HepG2 (cell line): ENCODE results near the gene APC2. TPM values are rescaled to one million over a fixed set of nuclear protein-coding genes. Genes with fewer than 3 reads are reported as not detected.

Experiments
- ATAC-seq: fragments of 200-7000 bp; cut with Tn5 transposase; 3 replicates; pipeline ENCODE4 v1.9.1; 2020; ENCODE audit warnings: mild to moderate bottlenecking, moderate library complexity
- BruUV-seq: library from RNA; stranded (reverse); fragments of 400-500 nt; replicated peaks from 2 replicates; lab custom pipeline; 2021; lab: Mats Ljungman, UMichigan
- CTCF ChIA-PET: fragments of 300-600 bp; formaldehyde crosslinking; extraction: SDS; loops from one replicate; lab custom pipeline; 2021; ENCODE audit warnings: low total read pairs, inconsistent platforms, low intra/inter-chr PET ratio; lab: Yijun Ruan, JAX
- POLR2A ChIA-PET: fragments of 350-600 bp; sonication (Branson Sonifier 250); formaldehyde crosslinking; loops from one replicate; lab custom pipeline; 2020; ENCODE audit warnings: antibody characterized with exemption, inconsistent platforms; lab: Yijun Ruan, JAX
- DNase-seq: peaks from one replicate; pipeline ENCODE4 v3.0.0-alpha.2; 2015; ENCODE audit warnings: low spot score
- FAIRE-seq: peaks from 3 replicates; lab custom pipeline; 2011; peaks lifted over from hg19 to GRCh38; lab: Jason Lieb, UNC
- H2AFZ ChIP-seq: one replicate; pipeline ENCODE4 v1.6.1; 2011; ENCODE audit warnings: low read length, inconsistent platforms
- H3K27ac ChIP-seq: fragments of 300-600 bp; 3 replicates; pipeline ENCODE4 v1.8.0; 2011; ENCODE audit warnings: mixed run types, mild to moderate bottlenecking, mixed read lengths, low read length, inconsistent platforms; ENCODE audit not compliant: insufficient read depth; ENCODE audit errors: extremely low read length
- H3K27me3 ChIP-seq, 2 experiments: fragments of 200-600 bp in 1 of 2; 2 replicates in 1 of 2; 3 replicates in 1 of 2; pipeline versions ENCODE4 v1.6.0 to v1.8.0; 2011; ENCODE audit warnings: low read length in 2 of 2, mild to moderate bottlenecking in 2 of 2, moderate library complexity in 2 of 2, inconsistent platforms in 1 of 2; ENCODE audit not compliant: insufficient read depth in 2 of 2, control insufficient read depth in 1 of 2
- H3K36me3 ChIP-seq, 2 experiments: fragments of 200-600 bp in 1 of 2; replicated peaks in 1 of 2; 2 replicates in 1 of 2; 3 replicates in 1 of 2; pipeline versions ENCODE4 v1.5.1 to v1.8.0; 2011; ENCODE audit warnings: low read length in 2 of 2, inconsistent platforms in 1 of 2; ENCODE audit not compliant: insufficient read depth in 2 of 2, control insufficient read depth in 1 of 2
- H3K4me1 ChIP-seq: 2 replicates; pipeline ENCODE4 v1.5.1; 2012; ENCODE audit warnings: low read length, inconsistent platforms; ENCODE audit not compliant: insufficient read depth
- H3K4me2 ChIP-seq: 2 replicates; pipeline ENCODE4 v1.6.0; 2011; ENCODE audit warnings: low read depth, low read length, inconsistent platforms
- H3K4me3 ChIP-seq, 3 experiments: fragments of 200-600 bp in 1 of 3; sonication (generic), shearing (Covaris generic) in 1 of 3; replicated peaks in 1 of 3; 2 replicates each; pipeline ENCODE4 v1.5.1; 2011 to 2016; ENCODE audit warnings: low read length in 3 of 3, inconsistent platforms in 2 of 3, low read depth in 2 of 3, mild to moderate bottlenecking in 2 of 3, control low read depth in 1 of 3, mixed read lengths in 1 of 3; ENCODE audit not compliant: insufficient read depth in 1 of 3
- H3K79me2 ChIP-seq: one replicate; pipeline ENCODE4 v1.6.1; 2011; ENCODE audit warnings: low read length, inconsistent platforms; ENCODE audit not compliant: insufficient read depth
- H3K9ac ChIP-seq: 2 replicates; pipeline ENCODE4 v1.6.0; 2011; ENCODE audit warnings: mild to moderate bottlenecking, low read depth, low read length, inconsistent platforms; ENCODE audit not compliant: insufficient read depth
- H3K9me3 ChIP-seq: 2 replicates; pipeline ENCODE4 v1.5.1; 2012; ENCODE audit warnings: mild to moderate bottlenecking, low read length
- H4K20me1 ChIP-seq: 2 replicates; pipeline ENCODE4 v1.6.0; 2011; ENCODE audit warnings: inconsistent platforms, mild to moderate bottlenecking, low read length, moderate library complexity; ENCODE audit not compliant: insufficient read depth
- CEBPG ChIP-seq: IDR thresholded peaks from 2 replicates; pipeline ENCODE4 v1.6.1; 2016
- CSRNP1 ChIP-seq: sonication (generic); formaldehyde crosslinking; IDR thresholded peaks from 2 replicates; pipeline ENCODE4 v1.8.1; 2023; ENCODE audit warnings: mild to moderate bottlenecking, missing genetic modification reagents
- DBP ChIP-seq: sonication (generic); formaldehyde crosslinking; IDR thresholded peaks from 2 replicates; pipeline ENCODE4 v1.4.0; 2020; ENCODE audit warnings: missing genetic modification reagents; ENCODE audit errors: not compliant biosample characterization
- GPN1 ChIP-seq: sonication (generic); formaldehyde crosslinking; IDR thresholded peaks from 2 replicates; pipeline ENCODE4 v1.5.1; 2020; ENCODE audit warnings: missing genetic modification reagents, borderline replicate concordance
- HOXA5 ChIP-seq: sonication (generic); formaldehyde crosslinking; IDR thresholded peaks from 2 replicates; pipeline ENCODE4 v1.4.0; 2020; ENCODE audit warnings: missing genetic modification reagents
- IKZF4 ChIP-seq: sonication (generic); formaldehyde crosslinking; IDR thresholded peaks from 2 replicates; pipeline ENCODE4 v1.5.1; 2020; ENCODE audit warnings: borderline replicate concordance, mild to moderate bottlenecking, low read depth, missing genetic modification reagents; ENCODE audit errors: not compliant biosample characterization
- ISL2 ChIP-seq: sonication (generic); formaldehyde crosslinking; IDR thresholded peaks from 2 replicates; pipeline ENCODE4 v1.5.0; 2020; ENCODE audit warnings: missing genetic modification reagents
- KLF11 ChIP-seq: IDR thresholded peaks from 2 replicates; pipeline ENCODE4 v1.6.1; 2016; ENCODE audit warnings: missing compliant biosample characterization
- KLF6 ChIP-seq: IDR thresholded peaks from 2 replicates; pipeline ENCODE4 v1.8.0; 2016; ENCODE audit warnings: missing biosample characterization, missing genetic modification reagents
- MIER3 ChIP-seq: IDR thresholded peaks from 2 replicates; pipeline ENCODE4 v1.6.1; 2016; ENCODE audit warnings: missing compliant biosample characterization, borderline replicate concordance
- PBX2 ChIP-seq: IDR thresholded peaks from 2 replicates; pipeline ENCODE4 v1.6.1; 2016; ENCODE audit warnings: control low read depth
- PHF21A ChIP-seq: sonication (generic); formaldehyde crosslinking; IDR thresholded peaks from 2 replicates; pipeline ENCODE4 v1.5.0; 2020; ENCODE audit warnings: mild to moderate bottlenecking, missing genetic modification reagents
- SNRNP70 ChIP-seq: fragments of 200-400 bp; formaldehyde crosslinking; IDR thresholded peaks from 2 replicates; pipeline ENCODE4 v1.6.1; 2017; ENCODE audit warnings: mild to moderate bottlenecking, low read depth, low read length, moderate library complexity
- TBX3 ChIP-seq: fragments of 450-650 bp; IDR thresholded peaks from 2 replicates; pipeline ENCODE4 v1.6.1; 2017; ENCODE audit warnings: antibody characterized with exemption, mild to moderate bottlenecking, inconsistent platforms, borderline replicate concordance
- THRA ChIP-seq: sonication (generic); formaldehyde crosslinking; IDR thresholded peaks from 2 replicates; pipeline ENCODE4 v1.4.0; 2020; ENCODE audit warnings: missing genetic modification reagents, borderline replicate concordance
- ZBTB7B ChIP-seq: sonication (generic); formaldehyde crosslinking; IDR thresholded peaks from 2 replicates; pipeline ENCODE4 v1.4.0; 2020; ENCODE audit warnings: missing genetic modification reagents
- ZFAT ChIP-seq: sonication (generic); formaldehyde crosslinking; conservative IDR thresholded peaks from 2 replicates; pipeline ENCODE4 v1.8.1; 2023; ENCODE audit warnings: missing genetic modification reagents, inconsistent platforms
- ZNF460 ChIP-seq: sonication (generic); formaldehyde crosslinking; IDR thresholded peaks from 2 replicates; pipeline ENCODE4 v1.5.1; 2020; ENCODE audit warnings: missing genetic modification reagents, mild to moderate bottlenecking, borderline replicate concordance
- ZNF672 ChIP-seq: sonication (generic); formaldehyde crosslinking; IDR thresholded peaks from 2 replicates; pipeline ENCODE4 v1.8.1; 2022; ENCODE audit warnings: missing genetic modification reagents
- ZNF776 ChIP-seq: sonication (generic); formaldehyde crosslinking; IDR thresholded peaks from 2 replicates; pipeline ENCODE4 v1.4.0; 2020; ENCODE audit warnings: mild to moderate bottlenecking, missing genetic modification reagents
- ZSCAN31 ChIP-seq: sonication (generic); formaldehyde crosslinking; IDR thresholded peaks from 2 replicates; pipeline ENCODE4 v1.5.0; 2020; ENCODE audit warnings: low read depth, mild to moderate bottlenecking, missing genetic modification reagents
- WGBS: methylation state at CpG from one replicate; pipeline ENCODE4 v1.1.6; 2017; ENCODE audit warnings: low lambda C conversion rate; 5-methylcytosine and 5-hydroxymethylcytosine counted together
- in situ Hi-C: cut with HindIII; loops from 2 replicates; pipeline ENCODE4 v1.10.0; 2017; ENCODE audit warnings: low pct_unique_long_range_greater_than_20kb; ENCODE audit not compliant: extremely low pct_ligation_motif_present
- intact Hi-C: fragments of 100-400 bp; cut with micrococcal nuclease; formaldehyde crosslinking; loops from one replicate; pipeline ENCODE4 v1.10.0; 2022; ENCODE audit not compliant: unreplicated experiment
- polyA plus RNA-seq, 8 experiments: library from polyadenylated mRNA; depleted of rRNA in 3 of 8; stranded (reverse) in 7 of 8; unstranded in 1 of 8; fragments of >200 nt; fragmentation: Illumina TruSeq in 4 of 8; extraction: Trizol in 4 of 8; gene quantifications; 2 replicates each; pipeline versions ENCODE4 v1.2.1 to v1.2.3, GENCODE V29; 2011 to 2016; ENCODE audit warnings: low read depth in 4 of 8, missing spikeins in 1 of 8, mixed read lengths in 1 of 8; ENCODE audit not compliant: insufficient read depth in 1 of 8
- total RNA-seq, 5 experiments: library from RNA; depleted of rRNA; stranded (reverse); fragments of >200 nt; fragmentation: Illumina TruSeq; extraction: Trizol; gene quantifications; 2 replicates each; pipeline ENCODE4 v1.2.3, GENCODE V29; 2016; ENCODE audit warnings: low read depth in 1 of 5

Gene APC2
- total and polyA plus RNA-seq, 2 of the 13 experiments (the other 11 are each of a cell fraction or from before 2014, with no cell fraction given) = 0.08 to 0.22 TPM

GRCh38 chr19:1457031-1457739 lies 7.3 kb downstream of the APC2 start:
- Histone ChIP-seq H3K9ac (no peak overlapping the region), H3K27me3 (peaks cover 6 to 45% of the 10 kb centered on the region in 2 experiments; a peak in 4 of 5 replicates), H3K4me3 (peak overlapping the region in 1 of 3 experiments; percentile 12; a peak in 2 of 6 replicates), H3K27ac (no peak overlapping the region), H3K9me3 (no peaks in the 10 kb centered on the region), H3K79me2 (no peaks in the 10 kb centered on the region), H2AFZ (no peak overlapping the region), H4K20me1 (peaks cover 5% of the 10 kb centered on the region; the same call in 1 of the 2 replicates), H3K4me1 (peaks cover 56% of the 10 kb centered on the region), H3K36me3 (no peaks in the 10 kb centered on the region), H3K4me2 (peak overlapping the region; percentile 25)
- BruUV-seq = no TSS peak
- WGBS = 26% methylated on average over 12 of the region's 48 CpGs
- intact Hi-C loops = no loop called here
- in situ Hi-C loops = loop anchor here (5.0 kb wide), 1 partner anchor 55 kb away; the partner anchor contains the start of gene ADAMTSL5
- no peak for FAIRE-seq
- DNase-seq = no peak
- CTCF ChIA-PET = no interaction called here
- POLR2A ChIA-PET = no interaction called here
- ATAC-seq = peak; percentile 44
- TF ChIP-seq TBX3 (no peak), THRA (CRISPR knock-in tag) (no peak), PBX2 (no peak), CSRNP1 (CRISPR knock-in tag) (no peak), ZNF460 (no peak), ZNF672 (CRISPR knock-in tag) (no peak; the same call in 1 of the 2 replicates), KLF6 (CRISPR knock-in tag) (no peak), ZBTB7B (CRISPR knock-in tag) (no peak), ZSCAN31 (CRISPR knock-in tag) (0 out of 2 replicates have a peak, but pooled peaks have one; percentile 24), ISL2 (no peak), HOXA5 (CRISPR knock-in tag) (no peak), ZNF776 (CRISPR knock-in tag) (no peak), KLF11 (no peak), PHF21A (CRISPR knock-in tag) (no peak), DBP (no peak), CEBPG (CRISPR knock-in tag) (no peak), SNRNP70 (no peak), GPN1 (CRISPR knock-in tag) (no peak), ZFAT (no peak), MIER3 (CRISPR knock-in tag) (no peak), IKZF4 (CRISPR knock-in tag) (no peak)
